ENCODE results near the gene MAD2L2.
A peak's percentile ranks its signal among the peaks of the same experiment; 100 is the strongest.

MAD2L2 gene

GRCh38 chr1:11708554-11709350 lies 27.8 kb upstream of the MAD2L2 start:
- H3K4me1 ChIP-seq, result peaks cover 0 to 10% (median 4%) of the 10 kb centered on the region in 4 donors
- no peaks in the 10 kb centered on the region for H3K9me3 ChIP-seq
- no peak for TF ChIP-seq CTCF (IDR thresholded peaks at IDR 0.05)
- intact Hi-C loops (cut with DNase I; ENCODE audit: low total_unique reads), result no loop called here
- no peaks in the 10 kb centered on the region for H3K36me3 ChIP-seq
- no peak overlapping the region for H3K27ac ChIP-seq
- H3K4me3 ChIP-seq, result no peak overlapping the region
- H3K27me3 ChIP-seq, result peaks cover 0 to 78% of the 10 kb centered on the region in 2 donors
- DNase-seq, result no peak

GRCh38 chr1:11707621-11708276 lies 26.8 kb upstream of the MAD2L2 start:
- H3K9me3 ChIP-seq, result no peaks in the 10 kb centered on the region
- no peak overlapping the region for H3K4me3 ChIP-seq
- H3K36me3 ChIP-seq, result no peaks in the 10 kb centered on the region
- intact Hi-C loops (cut with DNase I; ENCODE audit: low total_unique reads), result no loop called here
- H3K27me3 ChIP-seq, result peaks cover 0 to 82% of the 10 kb centered on the region in 2 donors
- TF ChIP-seq CTCF (IDR thresholded peaks at IDR 0.05), result no peak
- peak in 1 of 2 donors; percentile 29 for DNase-seq
- H3K27ac ChIP-seq, result no peak overlapping the region
- peaks cover 0 to 10% (median 4%) of the 10 kb centered on the region in 4 donors for H3K4me1 ChIP-seq

GRCh38 chr1:11706292-11706691 lies 25.3 kb upstream of the MAD2L2 start:
- DNase-seq, result no peak
- intact Hi-C loops (cut with DNase I; ENCODE audit: low total_unique reads), result no loop called here
- no peaks in the 10 kb centered on the region for H3K36me3 ChIP-seq
- H3K9me3 ChIP-seq, result no peaks in the 10 kb centered on the region
- no peak overlapping the region for H3K27ac ChIP-seq
- H3K4me1 ChIP-seq, result peaks cover 0 to 17% (median 8%) of the 10 kb centered on the region in 4 donors
- H3K27me3 ChIP-seq, result peaks cover 0 to 80% of the 10 kb centered on the region in 2 donors
- H3K4me3 ChIP-seq, result no peak overlapping the region
- TF ChIP-seq CTCF (IDR thresholded peaks at IDR 0.05), result no peak

GRCh38 chr1:11705596-11705995 lies 24.6 kb upstream of the MAD2L2 start:
- intact Hi-C loops (cut with DNase I; ENCODE audit: low total_unique reads), result no loop called here
- Histone ChIP-seq H3K4me1 (peaks cover 0 to 24% (median 15%) of the 10 kb centered on the region in 4 donors), H3K9me3 (no peaks in the 10 kb centered on the region), H3K27ac (no peak overlapping the region), H3K4me3 (no peak overlapping the region), H3K36me3 (no peaks in the 10 kb centered on the region), H3K27me3 (peaks cover 0 to 83% of the 10 kb centered on the region in 2 donors)
- DNase-seq, result no peak
- no peak for TF ChIP-seq CTCF (IDR thresholded peaks at IDR 0.05)

- no peak for DNase-seq
- H3K9me3 ChIP-seq, result no peaks in the 10 kb centered on the region
- H3K4me3 ChIP-seq, result no peak overlapping the region
- H3K27ac ChIP-seq, result no peak overlapping the region
- H3K4me1 ChIP-seq, result peaks cover 0 to 25% (median 16%) of the 10 kb centered on the region in 4 donors
- peaks cover 0 to 86% of the 10 kb centered on the region in 2 donors for H3K27me3 ChIP-seq
- H3K36me3 ChIP-seq, result no peaks in the 10 kb centered on the region
- no peak for TF ChIP-seq CTCF (IDR thresholded peaks at IDR 0.05)
- intact Hi-C loops (cut with DNase I; ENCODE audit: low total_unique reads), result no loop called here
Observed at GRCh38 chr1:11704691-11705475, 23.9 kb upstream of the MAD2L2 start.
